ENCODE data around the gene KRT73.

DNA sequence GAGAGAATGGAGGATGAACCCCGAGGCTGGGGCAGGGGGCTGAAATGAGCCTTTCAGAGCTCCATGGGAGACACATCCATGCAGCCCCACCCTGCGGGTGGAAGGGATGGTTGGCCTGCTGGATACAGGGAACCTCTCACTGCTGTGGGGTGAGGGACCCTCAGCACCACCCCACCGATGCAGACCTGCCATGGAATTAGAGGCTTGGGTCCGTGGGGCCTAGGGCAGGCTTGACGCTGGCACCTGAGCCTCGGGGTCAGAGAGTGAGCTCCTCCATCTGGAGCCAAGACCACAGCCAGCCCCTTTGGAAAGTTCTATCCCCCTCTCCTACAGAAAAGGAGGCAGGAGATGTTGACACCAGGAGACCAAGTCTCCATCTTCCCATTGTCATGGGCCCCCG, 37.3 kb downstream of the KRT73 start:
- TF ChIP-seq, protein P1, sequence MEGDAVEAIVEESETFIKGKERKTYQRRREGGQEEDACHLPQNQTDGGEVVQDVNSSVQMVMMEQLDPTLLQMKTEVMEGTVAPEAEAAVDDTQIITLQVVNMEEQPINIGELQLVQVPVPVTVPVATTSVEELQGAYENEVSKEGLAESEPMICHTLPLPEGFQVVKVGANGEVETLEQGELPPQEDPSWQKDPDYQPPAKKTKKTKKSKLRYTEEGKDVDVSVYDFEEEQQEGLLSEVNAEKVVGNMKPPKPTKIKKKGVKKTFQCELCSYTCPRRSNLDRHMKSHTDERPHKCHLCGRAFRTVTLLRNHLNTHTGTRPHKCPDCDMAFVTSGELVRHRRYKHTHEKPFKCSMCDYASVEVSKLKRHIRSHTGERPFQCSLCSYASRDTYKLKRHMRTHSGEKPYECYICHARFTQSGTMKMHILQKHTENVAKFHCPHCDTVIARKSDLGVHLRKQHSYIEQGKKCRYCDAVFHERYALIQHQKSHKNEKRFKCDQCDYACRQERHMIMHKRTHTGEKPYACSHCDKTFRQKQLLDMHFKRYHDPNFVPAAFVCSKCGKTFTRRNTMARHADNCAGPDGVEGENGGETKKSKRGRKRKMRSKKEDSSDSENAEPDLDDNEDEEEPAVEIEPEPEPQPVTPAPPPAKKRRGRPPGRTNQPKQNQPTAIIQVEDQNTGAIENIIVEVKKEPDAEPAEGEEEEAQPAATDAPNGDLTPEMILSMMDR (IDR thresholded peaks at IDR 0.05) = no peak
- TF ChIP-seq POLR2AphosphoS5 (IDR thresholded peaks at IDR 0.05) = no peak
- TF ChIP-seq EP300 (IDR thresholded peaks at IDR 0.05) = no peak
- no peak for TF ChIP-seq POLR2A (IDR thresholded peaks at IDR 0.05)
